Lower lobe of right lung (tissue), 2 donors: ENCODE results near the gene ASB11. TPM values are rescaled to one million over a fixed set of nuclear protein-coding genes. Genes with fewer than 3 reads are reported as not detected.
A peak's percentile ranks its signal among the peaks of the same experiment; 100 is the strongest.

Experiments used
- ATAC-seq, 2 donors: fragments of 200-7000 bp; cut with Tn5 transposase; one replicate each; pipeline ENCODE4 v1.9.1; 2020 to 2022; ENCODE audit warnings: mild to moderate bottlenecking in 2 of 2, moderate library complexity in 2 of 2
- DNase-seq: peaks from one replicate; pipeline ENCODE4 v3.0.0-alpha.2; 2020
- H3K27ac ChIP-seq: fragments of 200-600 bp; one replicate; pipeline ENCODE4 v1.8.0; 2022
- H3K27me3 ChIP-seq: fragments of 200-600 bp; one replicate; pipeline ENCODE4 v1.8.0; 2022; ENCODE audit warnings: low read depth
- H3K36me3 ChIP-seq: fragments of 200-600 bp; one replicate; pipeline ENCODE4 v1.8.0; 2022; ENCODE audit warnings: mild to moderate bottlenecking
- H3K4me1 ChIP-seq: fragments of 200-600 bp; one replicate; pipeline ENCODE4 v1.8.0; 2022
- H3K4me3 ChIP-seq: fragments of 200-600 bp; one replicate; pipeline ENCODE4 v1.8.0; 2022; ENCODE audit warnings: mild to moderate bottlenecking
- H3K9me3 ChIP-seq: fragments of 200-600 bp; one replicate; pipeline ENCODE4 v1.8.0; 2022
- intact Hi-C: fragments of 100-400 bp; cut with DNase I; formaldehyde crosslinking; loops from one replicate; pipeline ENCODE4 v1.11.0; 2022
- total RNA-seq: library from RNA; stranded (reverse); fragmentation: NEBNext Ultra II Directional; extraction: Animal tissue kit (Norgen Biotek cat#: 25700); gene quantifications from one replicate; pipeline ENCODE4 v1.2.1, GENCODE V29; 2021
- TF ChIP-seq, protein P1 (sequence below): fragments of 200-600 bp; IDR thresholded peaks from one replicate; pipeline ENCODE4 v1.8.0; 2022; ENCODE audit warnings: antibody characterized with exemption, mild to moderate bottlenecking
- donor health status: DM: no; HTN: yes; CAD: no; lungs with severe emphysema.

The ASB11 gene
- total RNA-seq, 1 donor from 2014 or later = not detected

DNA sequence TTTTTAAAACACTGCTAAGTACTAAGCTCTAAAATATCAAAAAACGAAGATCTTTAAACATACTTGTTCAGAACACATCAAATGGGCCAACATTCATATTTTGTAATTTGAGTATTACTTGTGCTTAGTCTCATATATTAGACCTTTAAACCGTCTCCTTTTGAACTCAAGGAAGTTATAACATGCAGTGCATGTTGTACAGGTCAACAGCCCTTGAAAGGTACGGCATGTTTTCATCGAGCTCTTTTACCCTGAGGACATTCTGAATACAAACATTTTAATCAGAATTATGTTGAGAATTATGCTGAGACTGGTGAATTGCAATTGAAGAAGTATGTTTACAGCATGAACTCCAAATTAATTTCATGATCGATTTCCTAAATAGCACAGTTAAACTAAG is 7.0 kb upstream of the ASB11 start:
- Histone ChIP-seq H3K36me3 (peaks cover 35% of the 10 kb centered on the region), H3K27me3 (no peaks in the 10 kb centered on the region), H3K4me3 (no peak overlapping the region), H3K9me3 (no peaks in the 10 kb centered on the region), H3K27ac (no peak overlapping the region), H3K4me1 (peaks cover 5% of the 10 kb centered on the region)
- DNase-seq (no peak), ATAC-seq (peak in 1 of 2 donors; percentile 73)
- intact Hi-C loops = no loop called here
- TF ChIP-seq, protein P1, sequence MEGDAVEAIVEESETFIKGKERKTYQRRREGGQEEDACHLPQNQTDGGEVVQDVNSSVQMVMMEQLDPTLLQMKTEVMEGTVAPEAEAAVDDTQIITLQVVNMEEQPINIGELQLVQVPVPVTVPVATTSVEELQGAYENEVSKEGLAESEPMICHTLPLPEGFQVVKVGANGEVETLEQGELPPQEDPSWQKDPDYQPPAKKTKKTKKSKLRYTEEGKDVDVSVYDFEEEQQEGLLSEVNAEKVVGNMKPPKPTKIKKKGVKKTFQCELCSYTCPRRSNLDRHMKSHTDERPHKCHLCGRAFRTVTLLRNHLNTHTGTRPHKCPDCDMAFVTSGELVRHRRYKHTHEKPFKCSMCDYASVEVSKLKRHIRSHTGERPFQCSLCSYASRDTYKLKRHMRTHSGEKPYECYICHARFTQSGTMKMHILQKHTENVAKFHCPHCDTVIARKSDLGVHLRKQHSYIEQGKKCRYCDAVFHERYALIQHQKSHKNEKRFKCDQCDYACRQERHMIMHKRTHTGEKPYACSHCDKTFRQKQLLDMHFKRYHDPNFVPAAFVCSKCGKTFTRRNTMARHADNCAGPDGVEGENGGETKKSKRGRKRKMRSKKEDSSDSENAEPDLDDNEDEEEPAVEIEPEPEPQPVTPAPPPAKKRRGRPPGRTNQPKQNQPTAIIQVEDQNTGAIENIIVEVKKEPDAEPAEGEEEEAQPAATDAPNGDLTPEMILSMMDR = no peak

DNA sequence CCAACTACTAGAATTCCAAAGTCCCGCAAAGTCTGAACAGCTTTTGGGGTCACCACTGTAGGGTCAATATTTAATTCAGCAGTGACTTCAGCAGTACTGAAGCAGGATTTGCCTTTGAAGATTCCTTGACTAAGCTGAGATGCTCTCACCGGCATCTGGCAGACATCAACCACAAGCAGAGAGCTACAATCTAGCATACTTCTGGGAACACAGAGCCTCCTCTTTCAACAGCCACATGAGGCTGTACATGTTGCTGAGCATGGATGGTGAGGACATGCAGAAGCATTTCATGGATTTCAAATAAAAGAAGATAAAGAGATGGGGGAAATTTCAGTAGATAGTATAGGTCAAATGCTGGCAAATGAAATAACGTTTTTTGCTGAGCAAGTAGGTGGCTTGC is 6.6 kb upstream of the ASB11 start:
- no peaks in the 10 kb centered on the region for H3K9me3 ChIP-seq
- no peak overlapping the region for H3K27ac ChIP-seq
- H3K4me3 ChIP-seq = no peak overlapping the region
- H3K4me1 ChIP-seq = peaks cover 5% of the 10 kb centered on the region
- ATAC-seq = no peak
- no peaks in the 10 kb centered on the region for H3K27me3 ChIP-seq
- no peak for DNase-seq
- TF ChIP-seq, protein P1 = no peak
- intact Hi-C loops = no loop called here
- H3K36me3 ChIP-seq = peaks cover 35% of the 10 kb centered on the region

DNA sequence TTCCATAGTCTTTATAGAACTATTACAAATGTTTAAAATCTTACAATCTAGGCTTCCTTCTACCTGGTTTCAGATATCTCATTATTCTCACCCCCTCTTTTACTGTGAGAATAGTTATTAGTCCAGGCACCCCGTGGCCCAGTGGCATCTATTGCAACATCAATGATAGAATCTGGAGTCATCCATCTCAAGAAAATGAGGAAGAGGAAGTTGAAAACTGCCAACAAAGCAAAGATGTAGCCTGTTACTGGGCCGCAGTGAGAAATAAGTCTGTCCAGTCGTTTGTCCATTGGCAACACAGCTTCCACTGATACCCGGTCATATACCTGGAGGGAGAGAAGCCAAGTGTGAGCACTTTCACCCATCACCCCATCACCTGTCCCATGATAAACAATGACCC is 6.0 kb upstream of the ASB11 start:
- TF ChIP-seq, protein P1 = no peak
- H3K27ac ChIP-seq = no peak overlapping the region
- intact Hi-C loops = no loop called here
- no peak overlapping the region for H3K4me3 ChIP-seq
- H3K27me3 ChIP-seq = no peaks in the 10 kb centered on the region
- H3K9me3 ChIP-seq = no peaks in the 10 kb centered on the region
- peaks cover 35% of the 10 kb centered on the region for H3K36me3 ChIP-seq
- peaks cover 5% of the 10 kb centered on the region for H3K4me1 ChIP-seq
- ATAC-seq (peak; percentile 29 to 40), DNase-seq (no peak)

DNA sequence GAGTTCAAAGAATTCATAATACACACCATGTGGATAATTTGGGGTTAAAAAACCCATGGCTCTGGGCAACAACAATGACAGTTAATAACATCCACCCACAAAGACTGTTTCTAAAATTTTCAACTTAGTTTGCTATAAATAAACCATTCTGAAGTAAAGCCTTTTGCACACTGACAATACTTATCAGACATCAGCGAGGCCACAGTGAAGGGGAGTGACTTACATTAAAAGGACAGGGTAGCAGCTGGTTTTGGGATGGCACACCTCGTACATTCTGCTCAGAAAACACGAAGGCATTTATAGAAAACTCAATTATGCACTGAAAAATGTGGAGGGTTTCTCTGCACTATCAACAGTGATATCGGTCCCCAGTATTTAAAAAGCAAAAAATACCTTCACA is 4.9 kb upstream of the ASB11 start:
- peaks cover 5% of the 10 kb centered on the region for H3K4me1 ChIP-seq
- intact Hi-C loops = no loop called here
- no peaks in the 10 kb centered on the region for H3K9me3 ChIP-seq
- no peak for ATAC-seq
- no peak for DNase-seq
- H3K4me3 ChIP-seq = no peak overlapping the region
- no peaks in the 10 kb centered on the region for H3K27me3 ChIP-seq
- no peak overlapping the region for H3K27ac ChIP-seq
- peaks cover 33% of the 10 kb centered on the region for H3K36me3 ChIP-seq
- TF ChIP-seq, protein P1 = no peak

DNA sequence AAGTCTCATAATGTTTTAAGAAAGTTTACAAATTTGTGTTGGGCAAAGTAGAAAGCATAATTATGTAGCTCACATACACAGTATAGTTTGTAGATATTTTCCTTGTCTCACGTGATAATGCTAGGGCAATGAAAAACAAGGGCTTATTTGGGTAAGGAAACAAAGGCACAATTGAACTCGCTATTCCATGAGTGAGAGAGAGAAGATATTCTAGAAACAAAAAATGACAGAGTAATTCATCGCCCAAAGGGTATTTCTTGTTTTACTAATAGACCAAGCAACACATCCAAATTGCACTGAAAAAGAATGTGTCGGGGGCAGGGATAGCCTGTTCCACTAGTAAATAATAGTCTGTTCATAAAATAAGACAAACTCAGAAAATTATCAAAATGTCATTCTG is 3.6 kb upstream of the ASB11 start:
- H3K36me3 ChIP-seq = peaks cover 24% of the 10 kb centered on the region
- peaks cover 5% of the 10 kb centered on the region for H3K4me1 ChIP-seq
- DNase-seq (no peak), ATAC-seq (no peak)
- no peak overlapping the region for H3K27ac ChIP-seq
- no peaks in the 10 kb centered on the region for H3K9me3 ChIP-seq
- intact Hi-C loops = no loop called here
- H3K27me3 ChIP-seq = no peaks in the 10 kb centered on the region
- no peak overlapping the region for H3K4me3 ChIP-seq
- TF ChIP-seq, protein P1 = no peak

DNA sequence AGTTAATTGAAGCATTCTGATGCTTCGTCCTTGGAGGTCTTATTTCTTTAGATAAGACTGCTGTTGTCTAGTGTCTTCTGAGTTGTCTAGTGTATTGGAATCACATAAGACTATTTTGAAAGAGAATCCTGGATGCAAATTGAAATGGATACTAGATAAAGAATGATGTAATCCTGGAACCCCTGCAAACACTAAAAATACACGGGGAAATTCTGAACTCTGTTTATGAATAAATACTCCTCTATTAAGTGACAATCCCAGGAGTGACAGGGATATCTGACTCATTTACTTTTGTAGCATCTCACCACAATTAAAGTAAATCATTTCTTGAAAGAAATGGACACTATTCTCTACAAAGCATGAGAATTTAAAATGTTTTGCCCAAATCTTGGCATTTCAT is 968 bp downstream of the ASB11 start:
- no peak for DNase-seq
- Histone ChIP-seq H3K27ac (no peak overlapping the region), H3K4me3 (no peak overlapping the region), H3K27me3 (no peaks in the 10 kb centered on the region), H3K4me1 (peaks cover 9% of the 10 kb centered on the region), H3K36me3 (no peaks in the 10 kb centered on the region), H3K9me3 (no peaks in the 10 kb centered on the region)
- no peak for ATAC-seq
- TF ChIP-seq, protein P1 = no peak
- intact Hi-C loops = no loop called here
